HEK293 (cell line): Measurements from ENCODE around the gene FCN3.

Source experiments
- CTCF ChIA-PET: fragments of 350-600 bp; formaldehyde crosslinking; extraction: SDS; loops from one replicate; lab custom pipeline; 2021; ENCODE audit warnings: antibody characterized with exemption; lab: Yijun Ruan, JAX
- POLR2A ChIA-PET: fragments of 300-600 bp; formaldehyde crosslinking; extraction: SDS; loops from one replicate; lab custom pipeline; 2020; ENCODE audit warnings: antibody characterized with exemption, inconsistent platforms; lab: Yijun Ruan, JAX
- H3K27ac ChIP-seq: fragments of 200-500 bp; sonication (Bioruptor generic); 2 replicates; pipeline ENCODE4 v1.5.1; 2014; ENCODE audit warnings: low read depth, low read length, control low read depth, inconsistent platforms; ENCODE audit errors: extremely low read depth
- H3K36me3 ChIP-seq, 2 experiments: fragments of 200-500 bp in 1 of 2; sonication (Bioruptor generic) in 1 of 2; 1 replicate in 1 of 2; 2 replicates in 1 of 2; pipeline ENCODE4 v1.5.1; 2014 to 2017; ENCODE audit warnings: inconsistent platforms in 2 of 2, low read length in 2 of 2; ENCODE audit not compliant: control insufficient read depth in 2 of 2, insufficient read depth in 1 of 2
- H3K4me1 ChIP-seq: fragments of 200-500 bp; sonication (Bioruptor generic); 2 replicates; pipeline ENCODE4 v1.5.1; 2014; ENCODE audit warnings: mild to moderate bottlenecking, low read length, inconsistent platforms; ENCODE audit not compliant: control insufficient read depth, insufficient read depth
- H3K4me3 ChIP-seq: 2 replicates; pipeline ENCODE4 v1.5.1; 2011; ENCODE audit warnings: low read depth, mild to moderate bottlenecking, control low read depth, low read length, moderate library complexity
- H3K9me3 ChIP-seq: fragments of 200-500 bp; sonication (Bioruptor generic); 2 replicates; pipeline ENCODE4 v1.5.1; 2014; ENCODE audit warnings: low read depth, low read length, inconsistent platforms; ENCODE audit not compliant: control insufficient read depth, insufficient read depth
- GLIS1 ChIP-seq: fragments of 450-650 bp; formaldehyde crosslinking; IDR thresholded peaks from 2 replicates; pipeline ENCODE4 v1.5.1; 2016; ENCODE audit warnings: missing biosample characterization, missing genetic modification characterization
- HIC1 ChIP-seq: fragments of 450-650 bp; formaldehyde crosslinking; IDR thresholded peaks from 2 replicates; pipeline ENCODE4 v1.5.1; 2016; ENCODE audit warnings: missing biosample characterization, missing genetic modification characterization
- OSR2 ChIP-seq: fragments of 450-650 bp; formaldehyde crosslinking; IDR thresholded peaks from 2 replicates; pipeline ENCODE4 v1.5.1; 2016; ENCODE audit warnings: missing biosample characterization, missing genetic modification characterization
- REST ChIP-seq: fragments of 450-650 bp; formaldehyde crosslinking; IDR thresholded peaks from 2 replicates; pipeline ENCODE4 v1.5.1; 2016; ENCODE audit warnings: missing biosample characterization, missing genetic modification characterization
- ZBTB26 ChIP-seq: fragments of 450-650 bp; formaldehyde crosslinking; optimal IDR thresholded peaks from 2 replicates; pipeline ENCODE3; 2016; ENCODE audit warnings: missing biosample characterization, mild to moderate bottlenecking, missing genetic modification characterization
- ZBTB8A ChIP-seq: fragments of 450-650 bp; formaldehyde crosslinking; IDR thresholded peaks from 2 replicates; pipeline ENCODE4 v1.5.1; 2016; ENCODE audit warnings: missing biosample characterization, missing genetic modification characterization
- ZFP41 ChIP-seq: fragments of 450-650 bp; formaldehyde crosslinking; IDR thresholded peaks from 2 replicates; pipeline ENCODE4 v1.5.1; 2016; ENCODE audit warnings: missing biosample characterization, missing genetic modification characterization, borderline replicate concordance
- ZNF114 ChIP-seq: fragments of 450-650 bp; formaldehyde crosslinking; IDR thresholded peaks from 2 replicates; pipeline ENCODE4 v1.5.0; 2017; ENCODE audit warnings: missing biosample characterization, missing genetic modification characterization
- ZNF140 ChIP-seq: fragments of 450-650 bp; formaldehyde crosslinking; IDR thresholded peaks from 2 replicates; pipeline ENCODE4 v1.5.1; 2016; ENCODE audit warnings: missing biosample characterization, missing genetic modification characterization
- ZNF416 ChIP-seq: fragments of 450-650 bp; formaldehyde crosslinking; IDR thresholded peaks from 2 replicates; pipeline ENCODE4 v1.5.1; 2016; ENCODE audit warnings: missing biosample characterization, missing genetic modification characterization
- ZNF426 ChIP-seq: fragments of 450-650 bp; formaldehyde crosslinking; IDR thresholded peaks from 2 replicates; pipeline ENCODE4 v1.5.1; 2017; ENCODE audit warnings: missing biosample characterization, missing genetic modification characterization, mild to moderate bottlenecking, inconsistent platforms, moderate library complexity
- ZNF529 ChIP-seq: fragments of 450-650 bp; formaldehyde crosslinking; IDR thresholded peaks from 2 replicates; pipeline ENCODE4 v1.5.1; 2017; ENCODE audit warnings: missing genetic modification characterization, missing biosample characterization; ENCODE audit not compliant: insufficient replicate concordance
- ZNF658 ChIP-seq: fragments of 450-650 bp; formaldehyde crosslinking; IDR thresholded peaks from 2 replicates; pipeline ENCODE4; 2016; ENCODE audit warnings: missing biosample characterization, missing genetic modification characterization
- ZNF664 ChIP-seq: fragments of 450-650 bp; formaldehyde crosslinking; IDR thresholded peaks from 2 replicates; pipeline ENCODE4 v1.5.1; 2016; ENCODE audit warnings: missing biosample characterization, missing genetic modification characterization
- ZNF692 ChIP-seq: fragments of 450-650 bp; formaldehyde crosslinking; IDR thresholded peaks from 2 replicates; pipeline ENCODE4 v1.5.1; 2016; ENCODE audit warnings: missing biosample characterization, missing genetic modification characterization
- ZNF785 ChIP-seq: fragments of 450-650 bp; formaldehyde crosslinking; IDR thresholded peaks from 2 replicates; pipeline ENCODE4 v1.5.1; 2016; ENCODE audit warnings: missing biosample characterization, missing genetic modification characterization
- ZSCAN5A ChIP-seq: fragments of 450-650 bp; formaldehyde crosslinking; IDR thresholded peaks from 2 replicates; pipeline ENCODE4 v1.5.1; 2016; ENCODE audit warnings: missing biosample characterization, missing genetic modification characterization

FCN3 gene

GRCh38 chr1:27336756-27337155 lies 37.9 kb downstream of the FCN3 start:
- Histone ChIP-seq H3K4me1 (no peaks in the 10 kb centered on the region), H3K9me3 (no peaks in the 10 kb centered on the region), H3K4me3 (no peak overlapping the region), H3K27ac (no peak overlapping the region), H3K36me3 (peaks cover 6 to 56% of the 10 kb centered on the region in 2 experiments; a peak in 1 of 3 replicates)
- POLR2A ChIA-PET, result no interaction called here
- CTCF ChIA-PET, result interaction anchor here (0.6 to 0.8 kb wide), 3 partner anchors 12 to 124 kb away, joined by 3 to 5 read pairs (median 3); no protein-coding TSS in a partner anchor
- TF ChIP-seq ZNF692 (tag by site-specific recombination), result no peak
- no peak for TF ChIP-seq ZFP41 (tag by site-specific recombination)
- no peak for TF ChIP-seq ZNF426 (tag by site-specific recombination)
- no peak for TF ChIP-seq OSR2 (tag by site-specific recombination)
- no peak for TF ChIP-seq HIC1 (tag by site-specific recombination)
- no peak for TF ChIP-seq ZBTB8A (tag by site-specific recombination)
- no peak for TF ChIP-seq ZNF114 (tag by site-specific recombination)
- no peak for TF ChIP-seq ZNF529 (tag by site-specific recombination)
- TF ChIP-seq ZNF785 (tag by site-specific recombination), result no peak
- TF ChIP-seq ZNF658 (tag by site-specific recombination), result no peak
- TF ChIP-seq ZNF140 (tag by site-specific recombination), result no peak
- no peak for TF ChIP-seq ZBTB26
- TF ChIP-seq GLIS1 (tag by site-specific recombination), result no peak
- no peak for TF ChIP-seq ZNF664 (tag by site-specific recombination)
- no peak for TF ChIP-seq ZNF416 (tag by site-specific recombination)

GRCh38 chr1:27335506-27336422 lies 38.9 kb downstream of the FCN3 start:
- ChIA-PET CTCF (interaction anchor here (0.8 kb wide), 2 partner anchors 11 to 22 kb away, joined by 3 to 5 read pairs; no protein-coding TSS in a partner anchor), POLR2A (no interaction called here)
- Histone ChIP-seq H3K27ac (no peak overlapping the region), H3K9me3 (no peaks in the 10 kb centered on the region), H3K4me1 (no peaks in the 10 kb centered on the region), H3K4me3 (no peak overlapping the region), H3K36me3 (peaks cover 6 to 66% of the 10 kb centered on the region in 2 experiments; a peak in 1 of 3 replicates)
- TF ChIP-seq REST (tag by site-specific recombination) (no peak), ZSCAN5A (tag by site-specific recombination) (no peak)
